Epithelial cell of esophagus (primary cell): ENCODE results near the gene CLIP3.

Experiments used
- DNase-seq: peaks from one replicate; pipeline ENCODE4 v3.0.0; 2010; ENCODE audit warnings: low read depth
- H3K4me3 ChIP-seq: 2 replicates; pipeline ENCODE4 v1.5.1; 2011; ENCODE audit warnings: mild to moderate bottlenecking, low read length, control low read depth
- TF ChIP-seq, protein P1 (sequence below): IDR thresholded peaks from 2 replicates; pipeline ENCODE4 v1.5.1; 2011; ENCODE audit warnings: low read depth, mild to moderate bottlenecking, low read length, control low read depth, inconsistent platforms; ENCODE audit not compliant: insufficient read depth; ENCODE audit errors: missing control alignments

CLIP3 gene

DNA sequence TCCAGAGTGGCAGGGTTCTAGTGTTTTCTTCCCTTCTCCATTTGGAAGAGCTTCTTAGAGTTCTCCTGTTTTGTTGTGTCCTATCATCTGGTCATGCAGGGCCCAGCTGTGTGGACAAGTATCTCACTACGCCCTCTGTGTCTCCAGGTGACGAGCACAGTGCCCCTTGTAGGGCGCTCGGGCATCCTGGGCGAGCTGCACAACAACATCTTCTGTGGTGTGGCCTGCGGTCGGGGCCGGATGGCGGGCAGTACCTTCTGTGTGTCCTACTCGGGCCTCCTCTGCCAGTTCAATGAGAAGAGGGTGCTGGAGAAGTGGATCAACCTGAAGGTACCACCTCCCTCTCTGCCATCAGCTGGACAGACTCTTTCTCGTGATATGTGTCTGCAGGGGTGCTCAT is 35.0 kb upstream of the CLIP3 start:
- DNase-seq = no peak
- TF ChIP-seq, protein P1, sequence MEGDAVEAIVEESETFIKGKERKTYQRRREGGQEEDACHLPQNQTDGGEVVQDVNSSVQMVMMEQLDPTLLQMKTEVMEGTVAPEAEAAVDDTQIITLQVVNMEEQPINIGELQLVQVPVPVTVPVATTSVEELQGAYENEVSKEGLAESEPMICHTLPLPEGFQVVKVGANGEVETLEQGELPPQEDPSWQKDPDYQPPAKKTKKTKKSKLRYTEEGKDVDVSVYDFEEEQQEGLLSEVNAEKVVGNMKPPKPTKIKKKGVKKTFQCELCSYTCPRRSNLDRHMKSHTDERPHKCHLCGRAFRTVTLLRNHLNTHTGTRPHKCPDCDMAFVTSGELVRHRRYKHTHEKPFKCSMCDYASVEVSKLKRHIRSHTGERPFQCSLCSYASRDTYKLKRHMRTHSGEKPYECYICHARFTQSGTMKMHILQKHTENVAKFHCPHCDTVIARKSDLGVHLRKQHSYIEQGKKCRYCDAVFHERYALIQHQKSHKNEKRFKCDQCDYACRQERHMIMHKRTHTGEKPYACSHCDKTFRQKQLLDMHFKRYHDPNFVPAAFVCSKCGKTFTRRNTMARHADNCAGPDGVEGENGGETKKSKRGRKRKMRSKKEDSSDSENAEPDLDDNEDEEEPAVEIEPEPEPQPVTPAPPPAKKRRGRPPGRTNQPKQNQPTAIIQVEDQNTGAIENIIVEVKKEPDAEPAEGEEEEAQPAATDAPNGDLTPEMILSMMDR = no peak
- no peak overlapping the region for H3K4me3 ChIP-seq

DNA sequence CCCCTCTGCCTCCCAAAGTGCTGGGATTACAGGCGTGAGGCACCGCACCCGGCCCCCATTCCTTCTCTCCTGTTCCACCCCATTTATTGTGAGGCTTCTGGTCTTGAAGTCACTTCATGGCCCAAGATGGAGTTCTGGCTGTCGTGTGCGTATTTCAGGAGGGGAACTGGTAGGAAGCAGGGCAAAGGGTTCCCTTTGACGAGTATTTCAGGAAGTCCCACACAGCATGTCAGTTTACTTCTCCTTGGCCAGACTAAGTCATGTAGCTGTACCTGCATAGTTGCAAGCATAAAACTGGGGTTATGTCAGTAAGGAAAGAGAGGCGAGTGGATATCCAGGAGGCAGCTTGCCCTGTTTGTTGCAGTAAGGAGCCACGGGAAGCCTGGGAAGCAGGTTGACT is 32.2 kb upstream of the CLIP3 start:
- no peak for DNase-seq
- TF ChIP-seq, protein P1 = no peak
- H3K4me3 ChIP-seq = no peak overlapping the region

DNA sequence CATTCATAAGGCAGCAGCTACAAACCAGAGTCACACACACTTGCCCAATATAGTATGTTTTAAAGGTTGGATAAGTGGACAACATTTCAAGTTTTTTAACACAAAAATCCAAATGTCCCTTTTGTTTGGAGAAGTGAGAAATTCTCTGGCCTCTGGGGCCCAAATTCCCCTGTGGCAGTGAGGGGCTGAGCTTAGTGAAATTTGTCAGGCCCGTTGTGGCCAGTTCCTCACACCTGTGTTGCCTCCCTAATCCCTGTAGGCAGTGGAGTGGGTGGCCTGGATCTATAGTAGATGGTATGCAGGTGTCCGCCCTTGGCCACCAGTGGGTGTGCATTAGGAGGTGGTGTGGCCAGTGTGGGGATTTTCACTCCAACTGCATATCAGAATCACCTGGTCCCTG is 28.7 kb upstream of the CLIP3 start:
- TF ChIP-seq, protein P1 = no peak
- DNase-seq = no peak
- H3K4me3 ChIP-seq = no peak overlapping the region

DNA sequence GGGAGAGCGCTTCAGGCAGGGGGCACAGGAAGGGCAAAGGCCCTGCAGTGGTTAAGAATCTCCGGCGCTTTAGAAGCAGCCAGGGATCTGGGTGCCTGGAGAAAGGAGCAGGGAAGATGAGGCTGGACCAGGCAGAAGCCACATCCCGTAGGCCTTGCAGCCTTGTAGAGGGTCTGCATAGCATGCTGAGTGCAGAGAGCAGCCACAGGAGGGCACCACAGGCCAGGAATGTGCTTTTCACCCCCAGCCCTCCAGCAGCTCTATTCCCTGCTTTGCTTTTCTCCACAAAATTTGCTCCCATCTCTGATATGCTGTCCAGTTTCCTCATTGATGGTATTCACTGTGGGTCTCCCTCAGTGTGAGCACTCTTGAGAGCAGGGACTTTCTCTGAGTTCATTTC is 27.8 kb upstream of the CLIP3 start:
- no peak overlapping the region for H3K4me3 ChIP-seq
- peak; percentile 64 for DNase-seq
- TF ChIP-seq, protein P1 = peak; percentile 65

DNA sequence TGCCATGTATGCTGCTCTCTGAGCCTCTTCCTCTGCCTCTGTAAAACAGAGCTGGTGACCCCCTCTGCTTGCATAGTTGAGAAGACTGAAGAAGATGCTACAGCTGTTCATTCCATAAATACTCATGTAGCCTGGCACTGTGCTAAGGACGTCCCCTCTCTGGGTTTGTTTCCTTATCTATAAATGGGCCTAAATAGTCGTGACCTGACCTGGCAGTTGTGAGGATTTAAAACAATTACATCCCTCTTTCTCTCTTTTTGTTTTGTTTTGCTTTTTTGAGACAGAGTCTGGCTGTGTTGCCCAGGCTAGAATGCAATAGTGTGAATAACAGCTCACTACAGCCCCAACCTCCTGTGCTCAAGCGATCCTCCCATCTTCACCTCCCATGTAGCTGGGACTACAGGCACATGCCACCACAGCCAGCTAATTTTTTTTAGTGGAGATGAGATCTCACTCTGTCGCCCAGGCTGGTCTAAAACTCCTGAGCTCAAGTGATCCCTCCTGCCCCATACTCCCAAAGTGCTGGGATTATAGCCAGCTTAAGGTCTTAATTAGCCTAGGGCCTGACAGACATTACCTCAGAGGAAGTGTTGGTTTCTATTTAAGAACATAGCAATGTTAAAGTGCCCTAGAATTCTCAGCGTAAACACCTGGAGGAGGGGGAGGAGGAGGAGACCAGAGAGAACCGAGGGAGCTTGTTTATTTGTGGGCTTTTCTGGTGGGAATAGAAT is 26.7 kb upstream of the CLIP3 start:
- no peak overlapping the region for H3K4me3 ChIP-seq
- TF ChIP-seq, protein P1 = no peak
- no peak for DNase-seq

DNA sequence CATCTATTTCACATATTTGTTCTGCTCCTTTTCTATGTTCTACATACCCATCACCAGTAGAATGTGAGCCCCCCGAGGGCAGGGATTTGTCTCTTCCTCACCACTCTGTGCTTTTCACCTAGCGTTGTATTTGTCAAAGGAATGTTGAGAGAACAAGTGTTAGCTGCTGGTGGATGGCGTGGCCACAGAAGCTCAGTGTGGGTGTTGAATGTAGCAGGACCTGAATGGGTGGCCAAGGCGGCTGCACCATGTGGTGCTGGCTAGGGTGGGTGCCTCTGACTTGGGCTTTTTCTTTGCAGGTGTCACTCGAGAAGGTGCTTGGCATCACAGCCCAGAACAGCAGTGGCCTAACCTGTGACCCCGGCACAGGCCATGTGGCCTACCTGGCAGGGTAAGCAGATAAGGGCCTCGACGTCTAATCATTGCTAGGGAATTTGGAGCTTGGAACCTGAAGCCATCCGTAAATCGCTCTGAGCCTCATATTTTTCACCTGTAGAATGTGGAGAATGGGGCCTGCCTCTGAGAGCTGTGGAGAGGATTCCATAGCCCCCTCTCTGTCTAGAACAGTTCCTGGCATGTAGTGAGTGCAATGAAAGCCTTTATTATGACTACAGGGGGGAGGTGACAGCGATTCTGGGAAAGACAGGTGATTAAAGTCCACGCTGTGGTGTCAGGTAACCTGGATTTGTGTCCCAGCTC is 26.0 kb upstream of the CLIP3 start:
- no peak overlapping the region for H3K4me3 ChIP-seq
- TF ChIP-seq, protein P1 = no peak
- no peak for DNase-seq
